H9 (cell line): Measurements from ENCODE around the gene TAOK1. TPM values are rescaled to one million over a fixed set of nuclear protein-coding genes. Genes with fewer than 3 reads are reported as not detected.
A peak's percentile ranks its signal among the peaks of the same experiment; 100 is the strongest.

ENCODE experiments used
- DNase-seq: peaks from one replicate; pipeline ENCODE4 v3.0.0-alpha.2; 2017
- H2AFZ ChIP-seq: one replicate; pipeline ENCODE4 v1.6.1; 2013; ENCODE audit warnings: mild to moderate bottlenecking, low read length, control low read depth, moderate library complexity
- H2AK5ac ChIP-seq: 2 replicates; pipeline ENCODE4 v1.6.1; 2013; ENCODE audit warnings: low read length, control low read depth, mixed read lengths; ENCODE audit not compliant: insufficient read length
- H2BK120ac ChIP-seq: one replicate; pipeline ENCODE4 v1.6.1; 2013; ENCODE audit warnings: low read depth, mild to moderate bottlenecking, low read length, control low read depth, inconsistent platforms; ENCODE audit not compliant: poor library complexity, severe bottlenecking
- H2BK12ac ChIP-seq: 2 replicates; pipeline ENCODE4 v1.6.1; 2013; ENCODE audit warnings: low read length, control low read depth, mixed read lengths, low read depth; ENCODE audit not compliant: insufficient read length
- H2BK15ac ChIP-seq: 2 replicates; pipeline ENCODE4 v1.6.1; 2013; ENCODE audit warnings: low read depth, low read length, control low read depth
- H2BK20ac ChIP-seq: one replicate; pipeline ENCODE4 v1.6.1; 2013; ENCODE audit warnings: low read depth, mild to moderate bottlenecking, low read length, control low read depth, inconsistent platforms; ENCODE audit not compliant: poor library complexity, severe bottlenecking
- H2BK5ac ChIP-seq: 2 replicates; pipeline ENCODE4 v1.6.1; 2013; ENCODE audit warnings: low read length, control low read depth, mixed read lengths; ENCODE audit not compliant: insufficient read length
- H3K14ac ChIP-seq: 2 replicates; pipeline ENCODE4 v1.6.1; 2013; ENCODE audit warnings: low read length, control low read depth; ENCODE audit not compliant: insufficient read depth
- H3K18ac ChIP-seq: 2 replicates; pipeline ENCODE4 v1.6.1; 2013; ENCODE audit warnings: low read depth, mild to moderate bottlenecking, mixed read lengths, low read length, control low read depth; ENCODE audit not compliant: insufficient read length
- H3K23ac ChIP-seq: 2 replicates; pipeline ENCODE4 v1.6.1; 2013; ENCODE audit warnings: low read length, control low read depth, mixed read lengths, low read depth; ENCODE audit not compliant: insufficient read length
- H3K23me2 ChIP-seq: 2 replicates; pipeline ENCODE4 v1.6.1; 2013; ENCODE audit warnings: low read depth, mild to moderate bottlenecking, mixed read lengths, low read length, control low read depth; ENCODE audit not compliant: insufficient read length, poor library complexity, severe bottlenecking
- H3K27ac ChIP-seq: 2 replicates; pipeline ENCODE4 v1.5.1; 2013; ENCODE audit warnings: low read length, control low read depth, mixed read lengths, low read depth; ENCODE audit not compliant: insufficient read length
- H3K27me3 ChIP-seq: 2 replicates; pipeline ENCODE4 v1.6.1; 2013; ENCODE audit warnings: low read length, control low read depth, inconsistent platforms; ENCODE audit not compliant: insufficient read depth
- H3K4ac ChIP-seq: 2 replicates; pipeline ENCODE4 v1.6.1; 2013; ENCODE audit warnings: low read depth, mild to moderate bottlenecking, control low read depth, inconsistent platforms, low read length, moderate library complexity
- H3K4me1 ChIP-seq: 2 replicates; pipeline ENCODE4 v1.6.1; 2013; ENCODE audit warnings: low read length, control low read depth, inconsistent platforms; ENCODE audit not compliant: insufficient read depth
- H3K4me2 ChIP-seq: 2 replicates; pipeline ENCODE4 v1.6.1; 2013; ENCODE audit warnings: low read length, control low read depth, mixed read lengths; ENCODE audit not compliant: insufficient read length, insufficient read depth
- H3K56ac ChIP-seq: 2 replicates; pipeline ENCODE4 v1.6.1; 2013; ENCODE audit warnings: low read depth, mild to moderate bottlenecking, mixed read lengths, low read length, control low read depth; ENCODE audit not compliant: insufficient read length
- H3K79me1 ChIP-seq: 2 replicates; pipeline ENCODE4 v1.6.1; 2013; ENCODE audit warnings: low read depth, mild to moderate bottlenecking, moderate library complexity, low read length, control low read depth, inconsistent platforms; ENCODE audit not compliant: insufficient read depth, poor library complexity, severe bottlenecking
- H3K79me2 ChIP-seq: 2 replicates; pipeline ENCODE4 v1.6.1; 2013; ENCODE audit warnings: low read length, control low read depth, inconsistent platforms; ENCODE audit not compliant: insufficient read depth
- H3K9ac ChIP-seq: 2 replicates; pipeline ENCODE4 v1.6.1; 2013; ENCODE audit warnings: low read length, control low read depth, mixed read lengths; ENCODE audit not compliant: insufficient read length; ENCODE audit errors: extremely low read depth
- H3K9me3 ChIP-seq: one replicate; pipeline ENCODE4 v1.6.1; 2013; ENCODE audit warnings: low read depth, low read length, inconsistent platforms; ENCODE audit not compliant: control insufficient read depth
- H3T11ph ChIP-seq: one replicate; pipeline ENCODE4 v1.6.1; 2013; ENCODE audit warnings: mild to moderate bottlenecking, low read length, control low read depth, inconsistent platforms
- H4K20me1 ChIP-seq: one replicate; pipeline ENCODE4 v1.6.1; 2013; ENCODE audit not compliant: control insufficient read depth, insufficient read length, insufficient read depth
- H4K5ac ChIP-seq: 2 replicates; pipeline ENCODE4 v1.6.1; 2013; ENCODE audit warnings: low read depth, mild to moderate bottlenecking, mixed read lengths, low read length, control low read depth; ENCODE audit not compliant: insufficient read length
- H4K8ac ChIP-seq: replicated peaks from 2 replicates; pipeline ENCODE4 v1.6.1; 2013; ENCODE audit warnings: low read length, control low read depth, mixed read lengths, low read depth; ENCODE audit not compliant: insufficient read length
- H4K91ac ChIP-seq: 2 replicates; pipeline ENCODE4 v1.6.1; 2013; ENCODE audit warnings: low read depth, mild to moderate bottlenecking, moderate library complexity, mixed read lengths, low read length, control low read depth; ENCODE audit not compliant: insufficient read length
- H3K27ac Mint-ChIP-seq, 3 experiments: 2 replicates in 2 of 3; 3 replicates in 1 of 3; pipeline ENCODE4 v1.8.0; 2020 to 2021; ENCODE audit warnings: mixed read lengths in 3 of 3, mild to moderate bottlenecking in 1 of 3, moderate library complexity in 1 of 3
- H3K27me3 Mint-ChIP-seq: 2 replicates; pipeline ENCODE4 v1.8.0; 2021; ENCODE audit warnings: low read depth, mild to moderate bottlenecking, moderate library complexity, mixed read lengths
- H3K36me3 Mint-ChIP-seq, 3 experiments: 2 replicates in 2 of 3; 3 replicates in 1 of 3; pipeline ENCODE4 v1.8.0; 2020 to 2021; ENCODE audit warnings: low read depth in 3 of 3, mixed read lengths in 3 of 3; ENCODE audit not compliant: insufficient read depth in 1 of 3
- H3K4me1 Mint-ChIP-seq, 2 experiments: 2 replicates each; pipeline ENCODE4 v1.8.0; 2020; ENCODE audit warnings: mixed read lengths in 2 of 2
- H3K4me3 Mint-ChIP-seq, 2 experiments: 2 replicates in 1 of 2; 3 replicates in 1 of 2; pipeline ENCODE4 v1.8.0; 2020 to 2021; ENCODE audit warnings: mild to moderate bottlenecking in 2 of 2, mixed read lengths in 2 of 2, moderate library complexity in 1 of 2
- H3K9me3 Mint-ChIP-seq, 2 experiments: 2 replicates in 1 of 2; 3 replicates in 1 of 2; pipeline ENCODE4 v1.8.0; 2020; ENCODE audit warnings: mild to moderate bottlenecking in 2 of 2, mixed read lengths in 2 of 2, moderate library complexity in 1 of 2
- WGBS: extraction: QIAGEN DNeasy Blood & Tissue Kit; methylation state at CpG from one replicate; pipeline ENCODE4 v1.1.7; 2013; ENCODE audit warnings: missing lambda C conversion rate, low lambda C conversion rate, mixed read lengths; ENCODE audit not compliant: insufficient read length; ENCODE audit errors: extremely low coverage; 5-methylcytosine and 5-hydroxymethylcytosine counted together
- total RNA-seq: library from RNA; stranded (reverse); gene quantifications from 2 replicates; pipeline ENCODE4 v1.2.1, GENCODE V29; 2021
- TF ChIP-seq, protein P1 (sequence below): fragments of 200-600 bp; sonication (generic); conservative IDR thresholded peaks from 3 replicates; pipeline ENCODE4 v1.8.0; 2021; ENCODE audit warnings: antibody characterized with exemption, mild to moderate bottlenecking

The TAOK1 gene
- total RNA-seq, 1 experiment from 2014 or later = 93.0 TPM

DNA sequence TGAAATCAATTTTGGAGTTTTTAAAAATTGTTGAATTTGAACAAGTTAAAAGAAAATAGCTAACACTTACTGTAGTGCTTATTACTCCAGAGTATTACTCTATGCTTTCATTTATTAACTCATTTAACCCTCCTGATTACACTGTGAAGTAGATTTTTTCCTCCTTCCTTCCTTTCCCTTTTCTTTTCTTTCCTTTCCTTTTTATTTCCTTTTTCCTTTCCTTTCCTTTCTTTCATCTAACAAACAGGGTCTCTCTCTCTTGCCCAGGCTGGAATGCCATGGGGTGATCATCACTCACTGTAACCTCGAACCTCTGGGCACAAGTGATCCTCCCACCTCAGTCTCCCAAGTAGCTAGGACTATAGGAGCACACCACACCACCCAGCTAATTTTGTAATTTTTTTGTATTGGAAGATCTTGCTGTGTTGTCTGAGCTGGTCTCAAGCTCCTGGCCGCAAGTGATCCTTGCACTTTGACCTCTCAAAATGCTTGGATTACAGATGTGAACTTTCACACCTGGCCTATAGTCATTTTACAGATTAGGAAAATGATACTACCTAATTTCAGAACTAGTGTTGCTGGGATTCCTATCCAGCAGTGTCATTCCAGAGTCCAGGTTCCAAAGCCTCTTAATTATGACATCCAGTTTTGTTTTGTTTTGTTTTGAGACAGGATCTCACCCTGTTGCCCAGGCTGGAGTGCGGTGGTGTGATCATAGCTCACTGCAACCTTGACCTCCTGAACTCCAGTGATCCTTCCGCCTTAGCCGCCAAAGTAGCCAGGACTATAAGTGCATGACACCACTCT is 59.9 kb downstream of the TAOK1 start:
- Histone ChIP-seq H3K79me1 (peaks cover 2% of the 10 kb centered on the region), H3K9me3 (no peaks in the 10 kb centered on the region), H2BK5ac (no peak overlapping the region), H3T11ph (no peak overlapping the region), H2AK5ac (no peak overlapping the region), H4K8ac (no peak overlapping the region), H2BK15ac (no peak overlapping the region), H2BK12ac (no peak overlapping the region), H3K79me2 (peaks cover 9% of the 10 kb centered on the region; the same call in 1 of the 2 replicates), H3K27me3 (no peaks in the 10 kb centered on the region), H2AFZ (no peak overlapping the region), H3K4me1 (no peaks in the 10 kb centered on the region), H3K56ac (no peak overlapping the region), H3K4me2 (no peak overlapping the region), H4K91ac (no peak overlapping the region), H4K20me1 (no peaks in the 10 kb centered on the region), H3K18ac (no peak overlapping the region), H3K27ac (no peak overlapping the region), H4K5ac (no peak overlapping the region), H3K14ac (no peak overlapping the region), H3K4ac (no peak overlapping the region), H2BK20ac (no peak overlapping the region), H3K9ac (no peak overlapping the region), H2BK120ac (no peak overlapping the region), H3K23ac (no peak overlapping the region), H3K23me2 (no peaks in the 10 kb centered on the region)
- DNase-seq = no peak
- Mint-ChIP-seq H3K4me3 (no peak overlapping the region), H3K27ac (peak overlapping the region; percentile 17 to 50 (median 46); a peak in 4 of 7 replicates), H3K27me3 (no peaks in the 10 kb centered on the region), H3K4me1 (peaks cover 4 to 6% of the 10 kb centered on the region in 2 experiments; a peak in 3 of 4 replicates), H3K9me3 (peaks cover 3 to 11% of the 10 kb centered on the region in 2 experiments; a peak in 4 of 5 replicates), H3K36me3 (peaks cover 30 to 36% (median 30%) of the 10 kb centered on the region in 3 experiments)
- WGBS = no CpG with 5 or more reads among the region's 5 CpGs
- TF ChIP-seq, protein P1, sequence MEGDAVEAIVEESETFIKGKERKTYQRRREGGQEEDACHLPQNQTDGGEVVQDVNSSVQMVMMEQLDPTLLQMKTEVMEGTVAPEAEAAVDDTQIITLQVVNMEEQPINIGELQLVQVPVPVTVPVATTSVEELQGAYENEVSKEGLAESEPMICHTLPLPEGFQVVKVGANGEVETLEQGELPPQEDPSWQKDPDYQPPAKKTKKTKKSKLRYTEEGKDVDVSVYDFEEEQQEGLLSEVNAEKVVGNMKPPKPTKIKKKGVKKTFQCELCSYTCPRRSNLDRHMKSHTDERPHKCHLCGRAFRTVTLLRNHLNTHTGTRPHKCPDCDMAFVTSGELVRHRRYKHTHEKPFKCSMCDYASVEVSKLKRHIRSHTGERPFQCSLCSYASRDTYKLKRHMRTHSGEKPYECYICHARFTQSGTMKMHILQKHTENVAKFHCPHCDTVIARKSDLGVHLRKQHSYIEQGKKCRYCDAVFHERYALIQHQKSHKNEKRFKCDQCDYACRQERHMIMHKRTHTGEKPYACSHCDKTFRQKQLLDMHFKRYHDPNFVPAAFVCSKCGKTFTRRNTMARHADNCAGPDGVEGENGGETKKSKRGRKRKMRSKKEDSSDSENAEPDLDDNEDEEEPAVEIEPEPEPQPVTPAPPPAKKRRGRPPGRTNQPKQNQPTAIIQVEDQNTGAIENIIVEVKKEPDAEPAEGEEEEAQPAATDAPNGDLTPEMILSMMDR = no peak
